Measurements from ENCODE around the gene ALKBH5.
"Not testable (repeated sequence)": the region's sequence is repeated elsewhere in the genome, so short reads cannot be mapped to it uniquely, and the experiment has no call there.

ALKBH5 gene

GRCh38 chr17:18185391-18185790 is 1.8 kb downstream of the ALKBH5 start:
- DNase-seq (ENCODE audit: low spot score) = no peak

GRCh38 chr17:18185832-18186626 is 2.4 kb downstream of the ALKBH5 start:
- DNase-seq (ENCODE audit: low spot score) = no peak

- no peak for DNase-seq (ENCODE audit: low spot score)
Measured at GRCh38 chr17:18186627-18186982, 3.0 kb downstream of the ALKBH5 start.

DNA sequence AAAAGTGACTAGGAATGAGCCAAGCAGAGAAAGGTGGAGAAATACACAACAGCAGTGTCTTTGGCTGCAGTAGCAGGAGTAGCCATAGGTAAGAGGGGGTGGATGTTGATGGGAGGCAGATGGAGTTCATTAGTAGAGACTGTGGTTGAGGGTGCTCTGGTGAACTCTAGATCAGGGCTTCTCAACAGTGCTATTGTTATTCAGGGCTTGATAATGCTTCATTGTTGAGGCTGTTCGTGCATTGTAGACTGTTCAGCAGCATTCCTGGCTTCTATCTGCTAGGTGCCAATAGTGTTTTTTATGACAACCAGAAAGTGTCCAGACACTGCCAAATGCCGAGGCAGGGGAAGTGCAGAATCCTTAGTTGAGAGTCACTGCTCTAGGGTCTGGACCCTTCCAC is 3.6 kb downstream of the ALKBH5 start:
- DNase-seq (ENCODE audit: low spot score) = no peak

GRCh38 chr17:18187821-18188761 is 4.5 kb downstream of the ALKBH5 start:
- DNase-seq (ENCODE audit: low spot score) = no peak

GRCh38 chr17:18190628-18191235 is 7.1 kb downstream of the ALKBH5 start:
- DNase-seq (ENCODE audit: low spot score) = no peak

DNA sequence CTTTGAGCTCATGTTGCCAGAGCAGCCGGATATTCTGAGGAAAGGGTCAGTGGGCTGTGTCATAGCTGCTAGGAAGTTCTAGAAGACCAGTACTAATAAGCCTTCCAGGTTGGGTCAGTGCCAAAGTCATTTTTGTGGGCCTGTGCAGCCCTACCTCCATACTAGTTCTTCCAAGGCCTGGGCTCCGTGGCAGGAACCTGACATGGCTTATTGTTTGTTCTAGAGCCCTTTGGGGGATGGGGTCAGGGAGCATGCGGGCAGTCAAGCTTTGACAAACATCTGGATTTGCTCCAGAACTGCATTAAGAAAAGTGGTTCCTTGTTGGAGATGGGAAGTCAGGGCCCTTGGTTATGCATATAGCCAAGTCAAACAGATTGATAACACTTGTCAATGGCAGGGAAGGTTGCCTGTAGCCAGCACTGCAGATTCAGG is 7.6 kb downstream of the ALKBH5 start:
- DNase-seq (ENCODE audit: low spot score) = no peak

GRCh38 chr17:18191967-18192366 is 8.3 kb downstream of the ALKBH5 start:
- no peak for DNase-seq (ENCODE audit: low spot score)

GRCh38 chr17:18194394-18194793 is 10.8 kb downstream of the ALKBH5 start:
- DNase-seq (ENCODE audit: low spot score) = no peak

- no peak for DNase-seq (ENCODE audit: low spot score)
Measured at GRCh38 chr17:18194804-18195203, 11.2 kb downstream of the ALKBH5 start.

DNA sequence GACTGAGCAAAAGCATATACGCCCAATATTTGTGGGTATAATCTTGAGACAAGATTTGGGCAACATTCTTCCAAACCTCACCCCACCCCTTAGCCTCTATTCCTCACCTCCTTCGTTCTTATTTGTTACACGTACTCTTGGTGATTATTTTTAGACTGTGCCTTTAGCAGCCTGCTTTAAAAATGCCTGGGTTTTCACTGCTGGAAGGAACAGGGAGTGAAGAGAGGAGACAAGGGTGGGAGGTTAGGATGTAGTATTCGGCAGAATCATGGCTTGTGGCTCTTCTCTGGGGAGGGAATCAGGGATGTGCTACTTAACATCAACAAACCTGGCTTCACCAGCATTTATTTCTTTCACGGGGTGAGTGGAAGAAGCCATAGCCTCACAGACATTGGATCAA is 11.6 kb downstream of the ALKBH5 start:
- no peak for DNase-seq (ENCODE audit: low spot score)

DNA sequence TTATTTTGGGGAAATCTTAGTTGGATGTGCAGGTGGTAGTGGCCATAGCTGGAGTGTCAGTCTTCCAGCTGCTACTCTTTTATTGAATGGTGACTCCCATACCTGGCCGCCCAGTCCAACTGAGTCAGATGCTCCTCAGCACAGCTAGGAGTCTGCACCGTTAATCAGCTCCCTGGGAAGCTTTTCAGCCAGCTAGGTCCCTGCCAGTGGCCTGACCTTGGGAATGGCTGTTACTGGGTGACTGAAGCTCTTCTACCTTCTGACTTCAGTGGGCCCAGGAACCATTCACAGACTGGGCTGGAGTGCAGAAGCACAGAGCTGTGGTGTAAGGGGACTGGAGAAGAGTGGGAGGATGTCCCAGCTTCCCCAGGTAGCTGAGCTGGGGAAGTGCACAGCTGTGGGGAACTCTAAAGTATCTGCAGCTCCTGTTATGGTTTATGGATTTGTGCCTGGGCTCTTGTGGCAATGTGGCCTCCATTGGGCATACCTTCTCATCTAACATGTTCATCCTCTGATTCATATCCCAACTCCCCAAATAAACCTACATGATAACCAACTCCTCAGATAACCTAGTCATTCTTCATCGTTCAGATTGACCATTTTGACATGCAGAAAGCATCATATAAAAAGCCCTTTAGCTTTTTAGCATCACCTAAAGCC is 14.0 kb downstream of the ALKBH5 start:
- DNase-seq (ENCODE audit: low spot score) = no peak

GRCh38 chr17:18198530-18198929 is 14.9 kb downstream of the ALKBH5 start:
- DNase-seq (ENCODE audit: low spot score) = no peak

DNA sequence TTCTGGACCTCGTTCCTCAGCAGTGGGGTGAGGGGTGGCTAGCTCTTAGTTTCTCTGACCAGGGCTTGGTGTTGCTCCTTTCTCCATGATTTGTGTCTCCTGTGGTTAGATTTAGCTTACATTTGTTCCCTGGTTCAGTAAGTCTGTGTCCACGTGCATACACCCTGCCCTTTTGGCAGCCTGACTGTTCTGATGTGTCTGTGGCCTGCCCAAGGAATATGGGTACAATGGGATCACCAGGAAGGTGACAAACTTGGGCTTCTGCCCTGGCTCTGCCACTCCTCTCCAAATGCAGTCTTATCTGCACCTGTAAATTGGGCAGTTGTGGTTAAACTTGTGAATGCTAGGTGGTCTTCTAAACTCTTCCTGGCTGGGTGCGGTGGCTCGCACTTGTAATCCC is 17.5 kb downstream of the ALKBH5 start:
- DNase-seq (ENCODE audit: low spot score) = no peak

DNA sequence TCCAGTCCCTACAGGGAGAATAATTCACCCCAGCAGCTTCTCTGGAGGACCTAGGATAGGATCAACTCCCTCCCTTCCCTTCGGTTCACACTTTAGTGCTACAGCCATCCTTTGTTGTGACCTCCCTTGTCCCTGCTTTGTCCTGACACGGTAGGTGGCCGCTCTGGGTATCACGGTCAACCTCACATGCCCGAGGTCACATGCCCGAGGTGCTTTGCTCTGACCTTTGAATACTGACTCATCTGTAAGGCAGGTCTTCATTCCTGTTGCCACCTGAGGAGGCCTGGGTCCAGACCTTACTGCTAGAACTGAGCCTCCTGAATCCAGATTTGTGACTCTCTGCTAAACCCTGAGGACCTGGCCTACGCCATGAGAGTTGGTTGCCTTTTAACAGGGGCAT is 19.7 kb downstream of the ALKBH5 start:
- DNase-seq (ENCODE audit: low spot score) = no peak

GRCh38 chr17:18205861-18206260 is 22.2 kb downstream of the ALKBH5 start:
- no peak for DNase-seq (ENCODE audit: low spot score)

DNA sequence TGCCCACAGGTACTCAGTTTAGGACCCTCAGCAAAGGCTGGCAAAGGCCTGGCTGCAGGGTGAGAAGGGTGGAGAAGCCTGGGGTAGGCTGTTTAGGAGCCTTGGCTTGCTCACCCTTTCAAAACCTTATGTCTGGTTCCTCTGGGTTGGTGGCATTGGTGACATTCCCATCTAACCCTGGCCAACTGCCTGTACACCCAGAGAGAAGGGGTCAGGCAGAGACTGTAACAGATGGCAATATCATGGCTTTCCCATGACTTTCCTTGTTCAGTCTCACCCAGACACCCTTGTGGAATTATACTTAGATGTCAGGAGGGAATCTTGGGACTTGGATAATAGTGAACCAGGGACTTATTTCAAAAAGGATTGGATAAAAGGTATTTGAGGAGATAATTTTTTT is 23.3 kb downstream of the ALKBH5 start:
- DNase-seq (ENCODE audit: low spot score) = no peak

DNA sequence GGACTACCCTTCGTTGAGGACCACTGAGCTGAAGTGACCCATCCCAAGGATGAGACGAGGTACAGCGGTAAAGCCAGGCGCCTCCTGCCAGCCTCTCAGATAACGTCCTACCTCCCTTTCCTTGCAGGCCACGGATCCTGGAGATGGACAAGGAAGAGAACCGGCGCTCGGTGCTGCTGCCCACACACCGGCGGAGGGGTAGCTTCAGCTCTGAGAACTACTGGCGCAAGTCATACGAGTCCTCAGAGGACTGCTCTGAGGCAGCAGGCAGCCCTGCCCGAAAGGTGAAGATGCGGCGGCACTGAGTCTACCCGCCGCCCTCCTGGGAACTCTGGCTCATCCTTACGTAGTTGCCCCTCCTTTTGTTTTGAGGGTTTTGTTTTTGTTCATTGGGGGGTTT is 24.5 kb downstream of the ALKBH5 start:
- no peak for DNase-seq (ENCODE audit: low spot score)

DNA sequence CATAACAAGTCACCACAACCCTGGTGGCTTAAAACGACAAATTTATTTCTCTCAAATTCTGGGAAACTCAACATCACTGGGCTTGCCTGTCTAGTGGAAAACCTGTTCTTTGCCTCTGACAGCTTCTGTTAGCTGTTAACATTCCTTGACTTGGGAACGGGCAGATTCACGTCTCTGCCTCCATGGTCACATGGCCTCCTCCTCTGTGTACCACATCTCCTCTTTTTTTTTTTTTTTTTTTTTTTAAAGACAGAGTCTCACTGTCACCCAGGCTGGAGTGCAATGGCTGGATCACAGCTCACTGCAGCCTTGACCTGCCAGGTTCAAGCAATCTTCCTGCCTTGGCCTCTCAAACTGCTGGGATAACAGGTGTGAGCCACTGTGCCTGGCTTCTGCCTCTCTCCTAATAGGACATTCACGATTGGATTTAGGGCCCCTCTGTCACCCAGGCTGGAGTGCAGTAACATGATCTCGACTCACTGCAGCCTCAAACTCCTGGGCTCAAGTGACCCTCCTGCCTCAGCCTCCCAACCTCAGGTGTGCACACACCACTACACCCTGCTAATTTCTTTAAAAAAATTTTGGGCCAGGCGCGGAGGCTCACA is 30.1 kb downstream of the ALKBH5 start:
- no peak for DNase-seq (ENCODE audit: low spot score)

DNA sequence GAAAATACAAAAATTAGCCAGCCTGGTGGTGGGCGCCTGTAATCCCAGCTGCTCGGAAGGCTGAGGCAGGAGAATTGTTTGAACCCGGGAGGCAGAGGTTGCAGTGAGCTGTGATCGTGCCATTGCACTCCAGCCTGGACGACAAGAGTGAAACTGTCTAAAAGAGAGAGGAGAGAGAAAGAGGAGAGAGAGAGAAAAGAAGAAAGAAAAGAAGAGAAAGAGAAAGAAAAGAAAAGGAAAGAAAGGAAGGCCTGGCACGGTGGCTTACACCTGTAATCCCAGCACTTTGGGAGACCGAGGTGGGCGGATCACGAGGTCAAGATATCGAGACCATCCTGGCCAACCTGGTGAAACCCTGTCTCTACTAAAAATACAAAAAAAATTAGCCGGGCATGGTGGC is 33.3 kb downstream of the ALKBH5 start:
- not testable (repeated sequence) for DNase-seq (ENCODE audit: low spot score)

- peak; percentile 78 for DNase-seq (ENCODE audit: low spot score)
Measured at GRCh38 chr17:18217412-18218015, 33.9 kb downstream of the ALKBH5 start.
